ENCODE data around the gene ARHGEF1.

DNA sequence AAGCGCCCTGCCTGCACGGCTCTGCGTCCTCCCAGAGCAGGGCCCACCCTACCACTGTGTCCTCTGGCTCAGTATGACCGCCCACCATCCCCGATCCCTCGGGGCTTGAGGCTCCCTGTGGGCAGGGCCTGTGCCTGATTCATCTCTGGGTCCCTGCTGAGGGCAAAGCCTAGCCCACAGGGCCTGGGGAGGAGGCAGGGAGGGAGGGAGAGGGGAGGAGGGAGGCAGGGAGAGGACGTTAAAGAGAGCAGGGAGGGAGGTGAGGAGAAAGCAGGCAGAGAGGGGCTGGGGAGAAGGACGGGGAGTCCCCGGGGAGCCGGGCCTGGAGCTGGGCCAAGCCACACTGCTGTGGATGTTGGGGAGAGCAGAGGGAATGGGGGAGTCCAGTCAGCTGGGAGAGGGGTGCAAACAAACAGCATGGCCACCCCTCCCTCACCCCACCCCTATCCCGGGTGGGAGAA lies 49.3 kb downstream of the ARHGEF1 start:
- TF ChIP-seq, protein P1, sequence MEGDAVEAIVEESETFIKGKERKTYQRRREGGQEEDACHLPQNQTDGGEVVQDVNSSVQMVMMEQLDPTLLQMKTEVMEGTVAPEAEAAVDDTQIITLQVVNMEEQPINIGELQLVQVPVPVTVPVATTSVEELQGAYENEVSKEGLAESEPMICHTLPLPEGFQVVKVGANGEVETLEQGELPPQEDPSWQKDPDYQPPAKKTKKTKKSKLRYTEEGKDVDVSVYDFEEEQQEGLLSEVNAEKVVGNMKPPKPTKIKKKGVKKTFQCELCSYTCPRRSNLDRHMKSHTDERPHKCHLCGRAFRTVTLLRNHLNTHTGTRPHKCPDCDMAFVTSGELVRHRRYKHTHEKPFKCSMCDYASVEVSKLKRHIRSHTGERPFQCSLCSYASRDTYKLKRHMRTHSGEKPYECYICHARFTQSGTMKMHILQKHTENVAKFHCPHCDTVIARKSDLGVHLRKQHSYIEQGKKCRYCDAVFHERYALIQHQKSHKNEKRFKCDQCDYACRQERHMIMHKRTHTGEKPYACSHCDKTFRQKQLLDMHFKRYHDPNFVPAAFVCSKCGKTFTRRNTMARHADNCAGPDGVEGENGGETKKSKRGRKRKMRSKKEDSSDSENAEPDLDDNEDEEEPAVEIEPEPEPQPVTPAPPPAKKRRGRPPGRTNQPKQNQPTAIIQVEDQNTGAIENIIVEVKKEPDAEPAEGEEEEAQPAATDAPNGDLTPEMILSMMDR (IDR thresholded peaks at IDR 0.05; ENCODE audit: low read depth, low read length): no peak
- no peak for TF ChIP-seq EZH2phosphoT487 (IDR thresholded peaks at IDR 0.05; ENCODE audit: low read depth)

Data from OCI-LY3 (cell line).